Measurements from ENCODE around the gene TNFAIP3. TPM values are rescaled to one million over a fixed set of nuclear protein-coding genes. Genes with fewer than 3 reads are reported as not detected.

TNFAIP3 gene
- 0.49 TPM for polyA plus RNA-seq (2012; ENCODE audit: insufficient read depth, insufficient read length, low read depth)

DNA sequence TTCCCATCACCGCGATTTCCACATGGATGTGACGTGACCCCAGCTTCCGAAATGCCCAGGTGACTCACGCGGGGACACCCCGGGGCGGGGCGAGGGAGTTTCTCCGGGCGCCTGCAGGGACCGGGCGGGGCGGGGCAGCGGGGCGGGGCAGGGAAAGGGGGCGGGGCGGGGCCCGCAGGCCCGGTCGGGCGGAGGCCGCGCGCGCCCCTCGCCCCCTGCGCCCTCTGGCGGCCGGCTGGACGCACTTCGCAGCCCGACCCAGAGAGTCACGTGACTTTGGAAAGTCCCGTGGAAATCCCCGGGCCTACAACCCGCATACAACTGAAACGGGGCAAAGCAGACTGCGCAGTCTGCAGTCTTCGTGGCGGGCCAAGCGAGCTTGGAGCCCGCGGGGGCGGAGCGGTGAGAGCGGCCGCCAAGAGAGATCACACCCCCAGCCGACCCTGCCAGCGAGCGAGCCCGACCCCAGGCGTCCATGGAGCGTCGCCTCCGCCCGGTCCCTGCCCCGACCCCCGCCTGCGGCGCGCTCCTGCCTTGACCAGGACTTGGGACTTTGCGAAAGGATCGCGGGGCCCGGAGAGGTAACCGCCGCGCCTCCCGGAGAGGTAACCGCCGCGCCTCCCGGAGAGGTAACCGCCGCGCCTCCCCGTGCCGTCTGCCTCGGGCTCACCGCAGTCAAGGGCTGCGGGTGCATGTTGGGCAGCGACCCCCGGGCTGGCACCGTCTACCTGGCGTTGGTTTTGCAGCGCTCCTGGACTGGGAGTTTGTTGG is at the start of gene TNFAIP3:
Gene TNFAIP3 (plus strand): TSS at position 346 of the 771 bp plus-strand sequence. CDS start 3,969 bp downstream, outside the sequence.
- Histone ChIP-seq H3K9me3 (no peaks in the 10 kb centered on the region), H3K36me3 (no peaks in the 10 kb centered on the region), H3K27me3 (peaks cover 58% of the 10 kb centered on the region), H3K4me3 (ENCODE audit: low read depth, low read length) (peak within 1 kb of the TSS; percentile 62), H3K4me1 (no peaks in the 10 kb centered on the region; the same call in 1 of the 2 replicates)
- TF ChIP-seq CTCF (IDR thresholded peaks at IDR 0.05; ENCODE audit: low read depth, low read length), result peak; percentile 56
- DNase-seq, result peak; percentile 83

DNA sequence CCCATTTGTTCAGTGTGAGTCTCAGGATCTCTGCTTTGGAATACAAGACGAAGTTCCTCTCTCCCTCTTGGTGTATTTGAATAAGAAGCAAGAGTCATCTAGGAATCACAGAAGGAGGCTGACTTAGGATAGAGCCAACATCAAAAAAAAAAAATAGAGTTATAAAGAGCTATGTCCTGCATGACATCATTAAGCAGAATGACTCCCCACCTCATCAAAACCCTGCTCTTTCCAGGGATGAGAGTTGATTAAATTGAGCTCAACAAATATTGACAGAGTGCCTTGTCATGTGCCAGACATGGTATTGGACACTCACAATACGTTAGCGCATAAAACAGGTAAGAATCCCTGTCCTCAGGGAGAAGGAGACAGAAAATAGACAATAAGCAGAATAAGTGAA is 48.6 kb upstream of the TNFAIP3 start:
- H3K27me3 ChIP-seq, result no peaks in the 10 kb centered on the region
- no peaks in the 10 kb centered on the region for H3K36me3 ChIP-seq
- no peaks in the 10 kb centered on the region for H3K4me1 ChIP-seq
- TF ChIP-seq CTCF (IDR thresholded peaks at IDR 0.05; ENCODE audit: low read depth, low read length), result no peak
- H3K9me3 ChIP-seq, result no peaks in the 10 kb centered on the region
- H3K4me3 ChIP-seq (ENCODE audit: low read depth, low read length), result no peak overlapping the region
- DNase-seq, result no peak

DNA sequence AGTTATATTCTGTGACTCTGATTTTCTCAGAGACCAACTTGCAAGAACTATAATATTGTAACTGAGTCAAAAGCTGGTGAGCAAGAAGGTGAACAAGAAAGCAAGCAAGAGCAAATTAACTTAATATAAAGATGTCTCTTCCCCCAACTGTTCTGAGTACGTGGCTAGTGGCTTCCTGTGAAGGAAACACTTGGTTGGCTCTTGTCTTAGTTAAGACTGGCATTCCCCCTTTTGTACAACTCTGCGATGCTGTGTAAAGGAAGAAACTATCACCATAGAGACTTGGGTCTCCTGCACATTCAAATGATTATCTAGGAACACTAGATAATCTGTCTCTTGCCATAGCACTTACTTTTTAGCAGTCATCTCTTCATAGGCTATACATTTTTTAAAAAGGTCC is 47.3 kb upstream of the TNFAIP3 start:
- H3K4me3 ChIP-seq (ENCODE audit: low read depth, low read length), result no peak overlapping the region
- no peaks in the 10 kb centered on the region for H3K9me3 ChIP-seq
- H3K27me3 ChIP-seq, result no peaks in the 10 kb centered on the region
- DNase-seq, result no peak
- no peaks in the 10 kb centered on the region for H3K36me3 ChIP-seq
- H3K4me1 ChIP-seq, result no peaks in the 10 kb centered on the region
- no peak for TF ChIP-seq CTCF (IDR thresholded peaks at IDR 0.05; ENCODE audit: low read depth, low read length)

GRCh38 chr6:137820425-137820824 is 46.6 kb upstream of the TNFAIP3 start:
- Histone ChIP-seq H3K36me3 (no peaks in the 10 kb centered on the region), H3K27me3 (no peaks in the 10 kb centered on the region), H3K4me1 (no peaks in the 10 kb centered on the region), H3K4me3 (ENCODE audit: low read depth, low read length) (no peak overlapping the region), H3K9me3 (no peaks in the 10 kb centered on the region)
- no peak for DNase-seq
- TF ChIP-seq CTCF (IDR thresholded peaks at IDR 0.05; ENCODE audit: low read depth, low read length), result no peak

- no peak overlapping the region for H3K4me3 ChIP-seq (ENCODE audit: low read depth, low read length)
- H3K9me3 ChIP-seq, result no peaks in the 10 kb centered on the region
- H3K36me3 ChIP-seq, result no peaks in the 10 kb centered on the region
- no peaks in the 10 kb centered on the region for H3K27me3 ChIP-seq
- no peak for TF ChIP-seq CTCF (IDR thresholded peaks at IDR 0.05; ENCODE audit: low read depth, low read length)
- H3K4me1 ChIP-seq, result no peaks in the 10 kb centered on the region
- no peak for DNase-seq
These were observed 46.1 kb upstream of the TNFAIP3 start for GRCh38 chr6:137820952-137821351.

- no peak for TF ChIP-seq CTCF (IDR thresholded peaks at IDR 0.05; ENCODE audit: low read depth, low read length)
These were observed 45.6 kb upstream of the TNFAIP3 start for GRCh38 chr6:137821491-137821890.

More at GRCh38 chr6:137821491-137821890, 45.6 kb upstream of the TNFAIP3 start:
- H3K27me3 ChIP-seq, result no peaks in the 10 kb centered on the region
- H3K4me1 ChIP-seq, result no peaks in the 10 kb centered on the region
- no peaks in the 10 kb centered on the region for H3K9me3 ChIP-seq
- H3K4me3 ChIP-seq (ENCODE audit: low read depth, low read length), result no peak overlapping the region
- H3K36me3 ChIP-seq, result no peaks in the 10 kb centered on the region
- no peak for DNase-seq
